OCI-LY7 (cell line): ENCODE data around the gene HSD11B1.

ENCODE experiments used
- EZH2phosphoT487 ChIP-seq: fragments of 200-600 bp; sonication (generic); IDR thresholded peaks from 2 replicates; pipeline ENCODE4 v1.6.1; 2018; ENCODE audit warnings: low read depth, borderline replicate concordance, mild to moderate bottlenecking, mixed run types, antibody characterized with exemption, low read length, moderate library complexity, mixed read lengths
- TF ChIP-seq, protein P1 (sequence below): fragments of 200-600 bp; sonication (generic); conservative IDR thresholded peaks from 2 replicates; pipeline ENCODE4 v1.5.1; 2014; ENCODE audit warnings: mild to moderate bottlenecking, antibody characterized with exemption, low read length, moderate library complexity, mixed read lengths

DNA sequence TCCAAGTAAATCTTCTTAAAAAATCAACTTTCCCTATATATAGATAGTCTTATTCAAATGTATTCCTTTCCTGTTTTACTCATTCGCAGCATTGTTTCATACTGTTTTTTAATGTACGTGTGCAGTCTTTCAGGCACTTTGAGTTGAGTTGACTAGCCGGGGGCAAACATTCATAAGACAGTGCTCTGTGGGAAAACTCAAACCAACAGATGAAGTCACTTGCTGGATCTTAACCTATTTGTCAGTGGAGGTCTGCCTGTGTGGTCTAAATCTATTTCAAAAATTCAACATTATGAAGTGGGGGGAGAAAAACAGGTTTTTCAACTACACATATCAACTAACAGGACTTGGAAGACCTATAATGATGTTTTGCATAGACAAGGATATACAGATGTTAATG, 6.2 kb downstream of the HSD11B1 start:
- TF ChIP-seq, protein P1, sequence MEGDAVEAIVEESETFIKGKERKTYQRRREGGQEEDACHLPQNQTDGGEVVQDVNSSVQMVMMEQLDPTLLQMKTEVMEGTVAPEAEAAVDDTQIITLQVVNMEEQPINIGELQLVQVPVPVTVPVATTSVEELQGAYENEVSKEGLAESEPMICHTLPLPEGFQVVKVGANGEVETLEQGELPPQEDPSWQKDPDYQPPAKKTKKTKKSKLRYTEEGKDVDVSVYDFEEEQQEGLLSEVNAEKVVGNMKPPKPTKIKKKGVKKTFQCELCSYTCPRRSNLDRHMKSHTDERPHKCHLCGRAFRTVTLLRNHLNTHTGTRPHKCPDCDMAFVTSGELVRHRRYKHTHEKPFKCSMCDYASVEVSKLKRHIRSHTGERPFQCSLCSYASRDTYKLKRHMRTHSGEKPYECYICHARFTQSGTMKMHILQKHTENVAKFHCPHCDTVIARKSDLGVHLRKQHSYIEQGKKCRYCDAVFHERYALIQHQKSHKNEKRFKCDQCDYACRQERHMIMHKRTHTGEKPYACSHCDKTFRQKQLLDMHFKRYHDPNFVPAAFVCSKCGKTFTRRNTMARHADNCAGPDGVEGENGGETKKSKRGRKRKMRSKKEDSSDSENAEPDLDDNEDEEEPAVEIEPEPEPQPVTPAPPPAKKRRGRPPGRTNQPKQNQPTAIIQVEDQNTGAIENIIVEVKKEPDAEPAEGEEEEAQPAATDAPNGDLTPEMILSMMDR, result no peak
- no peak for TF ChIP-seq EZH2phosphoT487
